Colon (tissue), 2 donors: ENCODE measurements around the gene GRK5.
"Not testable (repeated sequence)": the region's sequence is repeated elsewhere in the genome, so short reads cannot be mapped to it uniquely, and the experiment has no call there.

Experiments used
- FAIRE-seq: peaks from 2 replicates; lab custom pipeline; 2012; peaks lifted over from hg19 to GRCh38; lab: Jason Lieb, UNC
- donor health status: control.
- donor health status: control.

The GRK5 gene

GRCh38 chr10:119207366-119207666 lies at the start of gene GRK5:
Gene GRK5 (plus strand): TSS chr10:119207571. CDS start chr10:119207918, 347 bp downstream.
- FAIRE-seq: no peak

DNA sequence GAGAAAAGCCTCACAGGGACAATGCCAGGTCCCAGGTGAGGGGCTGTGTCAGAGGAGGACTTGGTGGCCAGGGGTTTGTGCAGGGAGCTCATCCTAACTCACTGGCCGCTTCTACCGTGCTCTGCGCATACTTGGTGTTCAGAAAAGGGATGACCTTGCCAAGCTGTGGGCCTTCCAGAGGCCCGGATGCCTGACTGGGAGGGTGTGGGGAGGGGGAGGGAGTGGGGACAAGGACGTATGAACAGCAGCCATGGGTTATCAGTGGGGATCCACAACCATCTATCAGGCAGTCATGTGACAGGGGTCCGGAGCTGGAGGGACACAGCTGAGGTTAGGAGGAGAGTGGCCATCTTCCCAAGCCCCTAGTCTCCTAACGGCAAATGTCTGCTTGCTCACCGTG lies 48.0 kb upstream of the GRK5 start:
- no peak for FAIRE-seq

- FAIRE-seq: no peak
These were observed 45.5 kb upstream of the GRK5 start for GRCh38 chr10:119161680-119162451.

- FAIRE-seq: no peak
These were observed 44.8 kb upstream of the GRK5 start for GRCh38 chr10:119162452-119163092.

- FAIRE-seq: no peak
These were observed 41.9 kb upstream of the GRK5 start, which contains the start of gene SFXN4 for GRCh38 chr10:119165171-119166117. Gene SFXN4 (minus strand): TSS chr10:119165714. CDS start chr10:119165647, 67 bp downstream.

DNA sequence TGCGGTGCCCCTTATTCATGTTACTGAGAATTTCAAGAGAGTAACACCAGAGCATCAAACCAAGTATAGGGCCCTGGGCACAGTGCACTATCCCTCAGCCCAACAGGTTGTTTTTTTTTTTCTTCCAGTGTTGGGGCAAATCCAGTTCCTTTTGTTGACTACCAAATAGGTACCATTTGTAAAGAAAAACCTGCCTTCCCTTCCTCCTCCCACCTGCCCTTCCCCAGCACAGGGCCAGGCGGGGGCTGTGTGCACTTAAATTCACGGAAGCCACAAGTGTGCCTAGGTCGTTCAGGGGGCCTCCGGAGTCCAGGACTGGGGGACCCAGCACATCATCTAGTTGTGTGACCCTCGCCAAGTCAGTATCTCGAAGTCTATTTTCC lies 41.3 kb upstream of the GRK5 start:
- FAIRE-seq: no peak

GRCh38 chr10:119166564-119166963 lies 40.8 kb upstream of the GRK5 start:
- no peak for FAIRE-seq

GRCh38 chr10:119167041-119167440 lies 40.3 kb upstream of the GRK5 start:
- no peak for FAIRE-seq

DNA sequence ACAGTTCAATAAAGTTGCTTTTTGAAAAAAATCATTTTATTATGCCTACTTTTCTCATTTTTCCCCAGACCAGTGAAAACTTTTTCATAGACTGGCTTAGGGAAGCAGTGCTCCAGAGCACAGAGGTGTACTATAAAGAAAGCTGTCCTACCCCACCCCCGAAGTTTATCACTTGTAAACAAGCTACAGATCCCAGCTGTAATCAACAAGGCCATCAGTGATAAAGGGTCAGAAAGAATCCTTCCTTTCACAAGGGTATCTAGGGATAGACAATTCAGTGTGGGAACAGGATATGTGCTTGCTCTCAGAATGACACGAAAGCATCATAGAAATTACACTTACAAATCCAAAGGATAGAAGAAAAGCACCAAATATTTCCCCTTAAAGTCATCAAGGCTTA lies 33.3 kb upstream of the GRK5 start:
- no peak for FAIRE-seq

DNA sequence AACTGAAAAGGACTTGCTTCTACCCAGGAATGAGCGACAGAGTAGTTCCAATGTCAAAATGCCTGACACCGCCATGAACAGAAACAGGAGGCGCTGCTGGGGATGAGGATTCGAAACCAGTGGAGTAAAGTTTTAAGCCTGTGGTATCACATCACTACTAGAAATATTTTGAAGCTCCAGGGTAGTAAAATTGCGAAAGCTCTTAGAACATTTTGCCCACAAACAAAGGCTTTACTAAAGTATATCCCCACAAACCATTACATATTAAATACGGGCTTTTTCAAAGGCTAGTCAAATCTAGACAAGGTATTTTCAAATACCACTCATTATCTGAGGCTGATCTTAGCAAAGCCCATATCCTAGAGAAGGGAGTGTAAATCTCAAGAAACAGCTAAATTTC lies 31.2 kb upstream of the GRK5 start:
- FAIRE-seq: no peak

DNA sequence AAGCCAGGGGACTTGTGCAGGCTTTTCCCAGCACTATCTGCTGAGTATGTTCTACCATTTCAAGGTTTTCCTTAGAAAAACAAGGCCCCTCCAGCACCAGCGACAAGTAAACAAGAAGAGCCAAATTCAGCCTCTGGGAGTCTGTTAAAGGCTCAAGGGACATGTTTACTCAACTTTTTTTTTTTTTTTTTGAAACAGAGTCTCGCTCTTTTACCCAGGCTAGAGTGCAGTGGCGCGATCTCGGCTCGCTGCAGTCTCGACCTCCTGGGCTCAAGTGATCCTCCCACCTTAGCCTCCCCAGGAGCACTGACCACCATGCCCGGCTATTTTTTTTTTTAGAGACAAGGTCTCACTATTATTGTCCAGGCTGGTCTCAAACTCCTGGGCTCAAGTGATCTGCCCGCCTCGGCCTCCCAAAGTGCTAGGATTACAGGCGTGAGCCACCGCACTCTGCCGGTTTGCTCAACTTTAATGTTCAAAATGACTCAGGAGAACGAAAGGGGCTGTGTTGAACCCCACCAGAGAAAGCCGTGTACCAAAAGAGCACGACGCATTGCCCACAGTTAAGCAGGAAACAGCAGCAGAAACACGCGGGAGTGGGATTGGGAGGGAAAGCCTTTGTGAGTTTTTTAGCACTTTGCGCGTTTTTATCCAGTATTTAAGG lies 29.5 kb upstream of the GRK5 start:
- no peak for FAIRE-seq

GRCh38 chr10:119178372-119179119 lies 28.8 kb upstream of the GRK5 start, which contains the start of gene PRDX3:
Gene PRDX3 (minus strand): TSS chr10:119178812. CDS start chr10:119178790, 22 bp downstream.
- no peak for FAIRE-seq

DNA sequence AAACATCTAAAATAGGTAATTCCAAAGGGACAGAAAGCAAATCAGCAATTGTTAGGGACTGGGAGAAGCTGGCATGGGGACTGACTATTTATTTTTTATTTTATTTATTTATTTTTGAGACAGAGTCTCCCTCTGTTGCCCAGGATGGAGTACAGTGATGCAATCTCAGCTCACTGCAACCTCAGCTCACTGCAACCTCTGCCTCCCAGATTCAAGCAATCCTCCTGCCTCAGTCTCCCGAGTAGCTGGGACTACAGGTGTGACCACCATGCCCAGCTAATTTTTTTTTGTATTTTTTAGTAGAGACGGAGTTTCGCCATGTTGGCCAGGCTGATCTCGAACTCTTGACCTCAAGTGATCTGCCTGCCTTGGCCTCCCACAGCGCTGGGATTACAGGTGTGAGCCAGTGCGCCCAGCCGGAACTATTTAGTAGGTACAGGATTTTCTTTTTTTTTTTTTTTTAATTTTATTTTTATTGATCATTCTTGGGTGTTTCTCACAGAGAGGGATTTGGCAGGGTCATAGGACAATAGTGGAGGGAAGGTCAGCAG lies 26.4 kb upstream of the GRK5 start:
- not testable (repeated sequence) for FAIRE-seq

- no peak for FAIRE-seq
These were observed 23.5 kb upstream of the GRK5 start for GRCh38 chr10:119183664-119184412.

- FAIRE-seq: no peak
These were observed 17.5 kb upstream of the GRK5 start for GRCh38 chr10:119189811-119190282.

DNA sequence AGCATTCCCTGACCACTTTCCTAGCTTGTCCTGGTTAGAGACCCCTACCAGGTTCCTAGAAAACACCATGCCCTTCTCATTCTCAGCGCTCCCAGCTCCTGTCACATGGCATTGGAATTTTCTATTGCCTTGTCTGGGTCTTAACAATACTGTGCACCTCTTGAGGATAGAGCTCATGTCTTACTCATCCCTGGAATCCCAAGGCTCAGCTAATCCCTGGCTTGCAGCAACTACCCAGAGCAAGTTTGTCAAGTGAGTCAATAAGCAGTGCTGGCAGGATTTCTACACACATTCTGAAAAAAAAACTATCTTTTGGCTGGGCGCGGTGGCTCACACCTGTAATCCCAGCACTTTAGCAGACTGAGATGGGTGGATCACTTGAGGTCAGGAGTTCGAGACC lies 17.0 kb upstream of the GRK5 start:
- FAIRE-seq: no peak

GRCh38 chr10:119190954-119191785 lies 16.2 kb upstream of the GRK5 start:
- no peak for FAIRE-seq

DNA sequence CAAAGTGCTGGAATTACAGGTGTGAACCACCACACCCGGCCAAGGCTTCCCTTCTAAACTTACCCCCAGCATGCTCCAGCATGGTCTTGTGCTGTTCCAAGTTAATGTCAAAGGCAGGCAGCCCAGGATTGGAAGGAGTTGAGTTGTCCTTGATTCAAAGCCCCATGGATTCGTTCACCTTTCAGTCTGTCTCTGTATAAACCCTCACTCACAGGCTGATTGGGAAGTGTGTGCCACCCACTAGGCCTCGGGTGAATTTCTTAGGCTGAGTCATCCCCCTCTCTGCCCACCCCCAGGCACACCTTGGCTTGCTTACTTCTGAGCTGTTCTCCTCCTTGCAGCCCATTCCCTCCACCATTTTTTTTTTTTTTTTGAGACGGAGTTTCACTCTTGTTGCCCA lies 15.5 kb upstream of the GRK5 start:
- no peak for FAIRE-seq

DNA sequence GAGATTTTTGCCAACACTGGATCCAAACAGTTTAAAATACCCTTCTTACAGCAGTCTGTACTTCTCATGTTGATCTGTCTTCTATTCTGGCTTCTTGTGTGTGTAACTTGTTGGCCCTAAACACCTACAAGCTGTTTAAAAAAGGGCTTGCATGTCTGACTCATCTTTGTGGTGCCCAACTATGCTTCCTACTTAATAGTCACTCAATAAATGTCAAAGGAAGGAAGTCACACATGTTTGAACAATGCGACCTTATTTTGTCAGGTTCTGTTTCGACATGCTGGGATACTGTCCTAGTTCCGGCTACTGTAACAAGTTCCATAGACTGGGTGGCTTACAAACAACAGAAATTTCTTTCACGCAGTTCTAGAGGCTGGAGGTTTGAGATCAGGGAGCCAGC lies 9.4 kb upstream of the GRK5 start:
- no peak for FAIRE-seq
